Brain microvascular endothelial cell (primary cell): Measurements from ENCODE around the gene PTPRT.

ENCODE experiments used
- DNase-seq: peaks from one replicate; pipeline ENCODE4 v3.0.0-alpha.2; 2020
- H3K27ac ChIP-seq: fragments of 250-450 bp; sonication (Bioruptor Pico); 2 replicates; pipeline ENCODE4 v1.5.1; 2020; ENCODE audit warnings: mild to moderate bottlenecking, moderate library complexity
- H3K27me3 ChIP-seq: fragments of 250-450 bp; sonication (Bioruptor Pico); replicated peaks from 2 replicates; pipeline ENCODE4 v1.5.1; 2020; ENCODE audit warnings: mild to moderate bottlenecking
- H3K36me3 ChIP-seq: fragments of 250-450 bp; sonication (Bioruptor Pico); replicated peaks from 2 replicates; pipeline ENCODE4 v1.5.1; 2020; ENCODE audit warnings: mild to moderate bottlenecking
- H3K4me3 ChIP-seq: 2 replicates; pipeline ENCODE4 v1.5.1; 2011; ENCODE audit warnings: low read depth, mild to moderate bottlenecking, control low read depth, low read length, moderate library complexity
- CTCF ChIP-seq: IDR thresholded peaks from 2 replicates; pipeline ENCODE4 v1.5.1; 2011; ENCODE audit warnings: low read depth, mild to moderate bottlenecking, moderate library complexity, low read length, control low read depth, inconsistent platforms; ENCODE audit errors: missing control alignments
- in situ Hi-C: cut with HindIII; loops from 2 replicates; pipeline ENCODE4 v1.10.0; 2017; ENCODE audit warnings: low sequenced_read_pairs, low pct_ligation_motif_present

The PTPRT gene

GRCh38 chr20:42963796-42964195, 225.9 kb downstream of the PTPRT start:
- in situ Hi-C loops, result no loop called here
- TF ChIP-seq CTCF, result no peak

GRCh38 chr20:42961771-42962170, 227.9 kb downstream of the PTPRT start:
- DNase-seq, result no peak
- in situ Hi-C loops, result no loop called here
- Histone ChIP-seq H3K27ac (no peak overlapping the region), H3K4me3 (no peak overlapping the region), H3K36me3 (no peaks in the 10 kb centered on the region), H3K27me3 (no peaks in the 10 kb centered on the region)
- no peak for TF ChIP-seq CTCF

More at GRCh38 chr20:42963796-42964195, 225.9 kb downstream of the PTPRT start:
- H3K27me3 ChIP-seq, result no peaks in the 10 kb centered on the region
- H3K27ac ChIP-seq, result no peak overlapping the region
- no peak overlapping the region for H3K4me3 ChIP-seq
- H3K36me3 ChIP-seq, result no peaks in the 10 kb centered on the region
- DNase-seq, result no peak

GRCh38 chr20:42959996-42960395, 229.7 kb downstream of the PTPRT start:
- Histone ChIP-seq H3K27me3 (no peaks in the 10 kb centered on the region), H3K36me3 (no peaks in the 10 kb centered on the region), H3K4me3 (no peak overlapping the region), H3K27ac (no peak overlapping the region)
- in situ Hi-C loops, result no loop called here
- no peak for TF ChIP-seq CTCF
- no peak for DNase-seq

GRCh38 chr20:42958367-42959069, 231.2 kb downstream of the PTPRT start:
- DNase-seq, result no peak
- TF ChIP-seq CTCF, result no peak
- H3K4me3 ChIP-seq, result no peak overlapping the region
- no peaks in the 10 kb centered on the region for H3K27me3 ChIP-seq
- no peaks in the 10 kb centered on the region for H3K36me3 ChIP-seq
- in situ Hi-C loops, result no loop called here
- H3K27ac ChIP-seq, result no peak overlapping the region

GRCh38 chr20:42957704-42958095, 232.0 kb downstream of the PTPRT start:
- Histone ChIP-seq H3K27ac (no peak overlapping the region), H3K4me3 (no peak overlapping the region), H3K27me3 (no peaks in the 10 kb centered on the region), H3K36me3 (no peaks in the 10 kb centered on the region)
- TF ChIP-seq CTCF, result no peak
- in situ Hi-C loops, result no loop called here
- DNase-seq, result no peak
